Activated T-cell treated with anti-CD3 and anti-CD28 coated beads for 1 hour (primary cell): ENCODE data around the gene PUM1.
"Not testable (repeated sequence)": the region's sequence is repeated elsewhere in the genome, so short reads cannot be mapped to it uniquely, and the experiment has no call there.

ENCODE experiments used
- DNase-seq: peaks from one replicate; pipeline ENCODE4 v3.0.0-alpha.2; 2020; ENCODE audit warnings: low read depth

The PUM1 gene

DNA sequence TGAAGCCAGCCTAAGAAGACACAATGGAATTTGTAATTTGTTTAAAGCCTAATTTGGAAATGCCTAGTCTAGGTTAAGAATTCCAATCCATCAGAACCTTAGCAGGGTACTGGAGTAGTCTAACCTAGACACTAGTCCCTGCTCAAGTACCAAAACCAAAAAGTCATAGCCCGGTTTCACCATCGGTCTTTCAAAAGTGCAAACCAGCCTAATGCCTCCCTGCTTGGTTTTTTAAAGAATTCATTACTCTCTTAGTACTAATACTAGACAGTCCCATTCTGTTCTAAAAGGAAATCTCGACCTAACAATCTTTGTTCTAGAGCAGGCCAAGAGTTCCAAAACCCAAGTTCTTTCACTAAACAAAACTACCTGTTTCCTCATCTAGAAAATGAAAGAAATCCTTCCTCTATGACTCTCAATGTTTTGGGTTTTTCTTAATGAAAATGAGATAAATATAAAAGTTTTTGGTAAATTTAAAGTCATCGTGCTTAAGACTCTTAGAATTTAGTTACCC is 2.6 kb downstream of the PUM1 start:
- no peak for DNase-seq

DNA sequence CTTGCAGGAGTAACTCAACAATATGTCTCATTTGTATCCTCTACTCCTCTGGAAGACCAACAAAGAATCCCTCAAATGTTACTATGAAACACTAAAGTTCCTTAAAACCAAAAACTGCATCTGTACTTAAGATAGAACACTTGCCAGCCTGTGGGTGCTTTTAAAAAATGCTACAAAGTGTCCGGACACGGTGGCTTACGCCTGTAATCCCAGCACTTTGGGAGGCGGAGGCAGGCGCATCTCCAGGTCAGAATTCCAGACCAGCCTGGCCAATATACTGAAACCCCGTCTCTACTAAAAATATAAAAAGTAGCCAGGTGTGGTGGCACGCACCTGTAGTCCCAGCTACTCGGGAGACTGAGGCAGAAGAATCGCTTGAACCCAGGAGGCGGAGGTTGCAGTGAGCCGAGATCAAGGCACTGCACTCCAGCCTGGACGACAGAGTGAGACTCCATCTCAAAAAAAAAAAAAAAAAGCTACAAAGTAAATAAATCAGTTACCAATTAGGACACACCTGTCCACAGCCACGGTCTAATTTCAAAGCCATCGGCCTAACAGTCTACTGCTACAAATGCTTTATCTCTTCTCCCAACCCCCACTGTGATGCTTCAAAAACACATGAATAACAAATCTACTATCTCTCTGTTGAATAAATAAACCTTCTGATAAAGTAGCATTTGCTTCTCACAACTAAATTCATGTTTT is 3.2 kb downstream of the PUM1 start:
- DNase-seq: not testable (repeated sequence)

DNA sequence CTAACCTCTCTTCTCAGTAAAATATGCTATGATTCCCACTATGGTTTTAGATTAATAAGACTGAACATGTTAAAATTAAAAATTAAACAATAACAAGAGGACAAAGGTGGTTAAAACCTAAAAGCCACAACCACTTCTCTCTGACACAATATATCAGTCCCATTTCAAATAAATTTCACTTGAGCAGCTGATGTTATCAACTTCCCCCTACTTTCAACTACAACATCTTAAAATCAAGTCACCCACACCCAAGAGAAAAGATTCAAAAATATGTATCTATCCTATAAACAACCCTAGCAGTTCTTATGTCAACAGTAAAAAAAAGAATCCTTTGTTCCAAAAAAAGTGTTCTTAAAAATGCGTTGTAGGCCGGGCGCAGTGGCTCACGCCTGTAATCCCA is 7.5 kb downstream of the PUM1 start:
- no peak for DNase-seq

GRCh38 chr1:31055953-31056352 is 9.6 kb downstream of the PUM1 start:
- no peak for DNase-seq

DNA sequence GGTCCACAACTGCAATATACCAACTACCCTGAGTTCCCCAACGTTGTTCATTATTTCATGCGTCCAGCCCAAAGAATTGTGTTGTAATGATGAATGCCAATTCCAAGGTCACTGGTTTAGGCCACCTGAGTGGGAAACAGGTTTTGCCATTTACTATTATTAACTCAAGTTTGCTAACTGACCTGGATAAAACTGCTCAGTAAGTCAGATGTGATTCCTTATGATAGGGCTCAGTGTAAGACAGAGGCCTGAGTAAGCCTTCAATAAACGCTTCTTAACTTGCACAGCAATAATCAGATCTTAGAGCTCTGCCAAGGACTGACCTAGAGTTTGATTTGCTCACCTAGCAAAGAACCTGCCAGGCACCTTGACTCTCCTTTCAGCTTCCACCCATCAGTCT is 10.0 kb downstream of the PUM1 start:
- DNase-seq: no peak

- no peak for DNase-seq
Measured at GRCh38 chr1:31054958-31055481, 10.5 kb downstream of the PUM1 start.

- no peak for DNase-seq
Measured at GRCh38 chr1:31054349-31054748, 11.2 kb downstream of the PUM1 start.

DNA sequence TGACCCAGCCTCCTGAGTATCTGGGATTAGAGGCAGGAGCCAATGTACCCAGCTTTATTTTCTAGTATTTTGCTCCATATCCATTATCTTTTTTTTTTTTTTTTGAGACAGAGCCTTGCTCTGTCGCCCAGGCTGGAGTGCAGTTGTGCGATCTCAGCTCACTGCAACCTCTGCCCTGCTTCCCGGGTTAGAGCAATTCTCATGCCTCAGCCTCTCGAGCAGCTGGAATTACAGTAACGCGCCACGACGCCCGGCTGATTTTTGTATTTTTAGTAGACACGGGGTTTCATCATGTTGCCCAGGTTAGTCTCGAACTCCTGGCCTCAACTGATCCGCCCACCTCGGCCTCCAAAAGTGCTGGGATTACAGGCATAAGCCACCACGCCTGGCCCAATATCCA is 12.9 kb downstream of the PUM1 start:
- not testable (repeated sequence) for DNase-seq

- no peak for DNase-seq
Measured at GRCh38 chr1:31051611-31052010, 13.9 kb downstream of the PUM1 start.

- DNase-seq: not testable (repeated sequence)
Measured at GRCh38 chr1:31047507-31047906, 18.0 kb downstream of the PUM1 start.

- DNase-seq: no peak
Measured at GRCh38 chr1:31043631-31044030, 21.9 kb downstream of the PUM1 start.

- no peak for DNase-seq
Measured at GRCh38 chr1:31042656-31043055, 22.9 kb downstream of the PUM1 start.

- no peak for DNase-seq
Measured at GRCh38 chr1:31041529-31041928, 24.0 kb downstream of the PUM1 start.

DNA sequence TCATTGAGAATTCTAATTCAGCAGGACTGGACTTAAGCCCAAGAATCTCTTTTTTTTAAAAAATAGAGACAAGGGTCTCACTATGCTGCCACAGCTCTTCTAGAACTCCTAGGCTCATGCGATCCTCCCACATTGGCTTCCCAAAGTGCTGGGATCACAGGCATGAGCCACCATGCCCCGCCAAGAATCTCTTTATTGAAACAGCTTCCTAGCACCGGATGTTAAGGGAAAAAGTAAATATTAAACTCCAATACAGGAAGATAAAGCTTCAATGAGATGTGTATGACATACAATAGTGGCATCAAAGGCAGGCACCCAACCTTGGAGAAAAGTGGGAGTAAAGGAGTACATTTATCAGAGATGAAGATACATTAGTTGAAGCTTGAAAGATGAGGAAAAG is 25.5 kb downstream of the PUM1 start:
- DNase-seq: no peak

GRCh38 chr1:31038935-31039334 is 26.6 kb downstream of the PUM1 start:
- not testable (repeated sequence) for DNase-seq

- no peak for DNase-seq
Measured at GRCh38 chr1:31038360-31038759, 27.2 kb downstream of the PUM1 start.

DNA sequence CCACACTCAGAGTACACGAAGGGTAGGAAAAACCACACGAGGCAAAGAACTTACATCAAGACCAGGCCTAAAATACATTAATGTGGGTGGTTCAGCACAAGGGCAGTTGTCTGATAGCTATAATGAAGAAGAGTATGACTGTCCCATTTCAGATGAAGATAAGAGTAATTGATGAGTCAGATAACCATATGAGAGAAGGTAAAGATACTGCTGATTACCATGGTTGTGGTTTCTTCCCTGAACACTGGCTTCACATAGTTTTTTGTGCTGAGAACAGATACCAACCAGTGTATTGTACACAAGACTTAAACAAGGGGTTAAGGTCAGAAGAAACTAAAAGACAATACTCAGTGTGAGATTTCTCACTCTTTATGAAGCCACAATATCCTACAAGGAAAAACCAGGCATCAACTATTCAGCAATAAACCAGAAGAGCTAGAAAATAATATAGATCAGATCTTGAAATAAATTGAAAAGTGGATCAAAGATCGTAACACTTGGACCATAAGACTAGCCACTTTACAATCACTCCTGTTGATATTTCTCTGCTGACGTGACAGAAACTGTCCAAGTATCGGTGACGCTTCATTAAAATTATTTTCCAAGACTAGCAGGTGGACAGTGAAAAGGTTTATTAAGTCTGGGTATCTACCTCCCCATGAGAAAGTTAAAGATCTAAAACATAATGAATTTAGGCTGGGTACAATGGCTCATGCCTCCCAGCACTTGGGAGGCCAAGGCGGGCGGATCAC is 28.6 kb downstream of the PUM1 start:
- no peak for DNase-seq

- no peak for DNase-seq
Measured at GRCh38 chr1:31033598-31033997, 31.9 kb downstream of the PUM1 start.

GRCh38 chr1:31032266-31032665 is 33.3 kb downstream of the PUM1 start:
- DNase-seq: no peak

DNA sequence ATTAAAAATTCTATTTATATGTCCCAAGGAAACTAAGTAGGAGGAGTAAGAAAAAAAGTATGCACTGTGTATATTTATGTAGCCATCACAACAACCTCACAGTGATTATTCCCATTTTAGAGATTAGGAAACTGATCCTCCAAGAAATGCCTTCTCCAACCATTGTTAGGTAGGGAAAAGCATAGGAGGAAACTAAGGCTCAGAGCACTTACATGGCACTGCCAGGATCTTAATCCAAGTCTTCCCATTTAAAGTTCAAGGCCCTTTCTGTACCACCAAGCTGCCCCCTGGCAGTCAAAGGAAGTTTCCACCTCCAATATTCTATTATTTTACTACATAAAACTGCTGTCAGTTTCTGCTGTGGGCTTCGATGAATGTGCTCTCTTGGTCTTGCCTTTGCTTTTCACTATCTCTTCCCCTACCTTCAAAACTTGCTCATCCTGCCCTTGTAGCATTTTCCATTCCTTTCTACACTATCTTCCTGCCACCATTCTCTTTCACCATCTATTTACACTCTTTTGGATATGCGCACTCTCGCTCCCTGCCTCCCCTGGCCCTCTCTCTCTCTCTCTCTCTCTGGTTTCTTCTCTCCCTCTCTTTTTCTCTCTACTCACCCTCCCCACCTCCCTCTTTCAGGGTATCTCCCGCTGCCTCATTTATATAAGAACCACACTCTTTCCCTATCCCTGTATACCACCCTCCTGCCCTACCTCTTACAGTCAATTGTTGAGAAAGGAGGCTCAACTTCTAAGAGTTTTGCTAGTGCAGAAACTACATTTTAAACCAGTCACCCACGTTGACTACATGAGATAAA is 34.0 kb downstream of the PUM1 start:
- no peak for DNase-seq

DNA sequence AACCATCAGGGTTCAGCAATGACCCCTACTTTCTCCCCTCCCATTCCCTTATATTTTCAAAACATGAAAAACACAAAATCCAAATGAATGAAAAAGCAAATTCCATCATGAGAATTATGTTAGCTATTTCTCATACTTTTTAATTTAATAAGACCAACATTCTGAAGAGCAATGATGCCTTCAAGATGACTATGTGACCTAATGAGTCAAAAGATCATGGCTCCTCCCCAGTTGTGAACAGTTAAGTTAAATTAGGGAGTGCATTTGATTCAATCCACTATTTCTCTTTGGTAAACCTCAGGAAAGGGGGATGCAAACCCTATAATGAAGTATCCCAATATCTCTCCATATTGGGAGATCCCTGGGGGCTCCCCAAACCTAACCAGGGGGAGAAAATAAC is 36.5 kb downstream of the PUM1 start:
- no peak for DNase-seq
